Fibroblast of mammary gland (primary cell): ENCODE measurements around the gene ARHGEF6.
A peak's percentile ranks its signal among the peaks of the same experiment; 100 is the strongest.

Experiments
- DNase-seq: peaks from one replicate; pipeline ENCODE4 v3.0.0-alpha.2; 2010; ENCODE audit warnings: low read depth
- H3K4me3 ChIP-seq: 2 replicates; pipeline ENCODE4 v1.5.1; 2011; ENCODE audit warnings: low read depth, mild to moderate bottlenecking, low read length, moderate library complexity; ENCODE audit not compliant: control insufficient read depth
- CTCF ChIP-seq: conservative IDR thresholded peaks from 2 replicates; pipeline ENCODE4 v1.5.1; 2011; ENCODE audit warnings: low read depth, low read length, inconsistent platforms; ENCODE audit not compliant: control insufficient read depth, insufficient read depth

Gene ARHGEF6

GRCh38 chrX:136662104-136662503 lies 118.6 kb downstream of the ARHGEF6 start:
- no peak overlapping the region for H3K4me3 ChIP-seq
- DNase-seq, result no peak
- TF ChIP-seq CTCF, result no peak

- DNase-seq, result no peak
- TF ChIP-seq CTCF, result no peak
- H3K4me3 ChIP-seq, result no peak overlapping the region
These were observed 119.8 kb downstream of the ARHGEF6 start for GRCh38 chrX:136660896-136661295.

- TF ChIP-seq CTCF, result no peak
- DNase-seq, result no peak
- H3K4me3 ChIP-seq, result no peak overlapping the region
These were observed 121.6 kb downstream of the ARHGEF6 start for GRCh38 chrX:136659174-136659573.

- no peak for TF ChIP-seq CTCF
- no peak overlapping the region for H3K4me3 ChIP-seq
- no peak for DNase-seq
These were observed 122.6 kb downstream of the ARHGEF6 start for GRCh38 chrX:136658151-136658550.

DNA sequence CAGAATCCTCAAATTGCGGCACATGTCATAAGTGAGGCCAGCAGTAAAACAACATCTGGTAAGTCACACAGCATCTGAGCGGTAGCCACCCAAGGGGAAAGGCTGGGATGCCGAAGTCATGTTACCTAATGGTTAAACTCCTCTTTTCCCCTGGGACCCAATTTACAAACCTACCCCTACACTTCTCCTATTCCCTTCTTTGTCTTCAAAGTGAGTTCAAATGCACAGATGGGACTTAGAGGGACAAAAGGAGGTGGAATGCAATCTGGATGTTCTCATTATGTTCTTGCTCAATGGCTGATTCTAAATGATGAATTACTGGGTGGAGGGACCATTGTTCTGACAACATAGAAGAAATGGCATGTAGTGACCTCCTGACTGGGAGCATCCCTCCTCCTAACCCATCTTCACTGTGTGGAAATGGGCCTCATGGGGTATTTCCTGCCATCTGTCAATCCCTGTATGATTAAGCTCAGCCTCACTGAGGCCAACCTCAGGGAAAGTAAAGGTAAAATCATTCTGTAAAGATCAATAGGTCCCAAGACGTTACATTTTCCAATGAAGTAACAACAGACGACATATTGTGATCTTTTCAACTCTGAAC lies 124.3 kb downstream of the ARHGEF6 start:
- no peak for DNase-seq
- H3K4me3 ChIP-seq, result no peak overlapping the region
- no peak for TF ChIP-seq CTCF

DNA sequence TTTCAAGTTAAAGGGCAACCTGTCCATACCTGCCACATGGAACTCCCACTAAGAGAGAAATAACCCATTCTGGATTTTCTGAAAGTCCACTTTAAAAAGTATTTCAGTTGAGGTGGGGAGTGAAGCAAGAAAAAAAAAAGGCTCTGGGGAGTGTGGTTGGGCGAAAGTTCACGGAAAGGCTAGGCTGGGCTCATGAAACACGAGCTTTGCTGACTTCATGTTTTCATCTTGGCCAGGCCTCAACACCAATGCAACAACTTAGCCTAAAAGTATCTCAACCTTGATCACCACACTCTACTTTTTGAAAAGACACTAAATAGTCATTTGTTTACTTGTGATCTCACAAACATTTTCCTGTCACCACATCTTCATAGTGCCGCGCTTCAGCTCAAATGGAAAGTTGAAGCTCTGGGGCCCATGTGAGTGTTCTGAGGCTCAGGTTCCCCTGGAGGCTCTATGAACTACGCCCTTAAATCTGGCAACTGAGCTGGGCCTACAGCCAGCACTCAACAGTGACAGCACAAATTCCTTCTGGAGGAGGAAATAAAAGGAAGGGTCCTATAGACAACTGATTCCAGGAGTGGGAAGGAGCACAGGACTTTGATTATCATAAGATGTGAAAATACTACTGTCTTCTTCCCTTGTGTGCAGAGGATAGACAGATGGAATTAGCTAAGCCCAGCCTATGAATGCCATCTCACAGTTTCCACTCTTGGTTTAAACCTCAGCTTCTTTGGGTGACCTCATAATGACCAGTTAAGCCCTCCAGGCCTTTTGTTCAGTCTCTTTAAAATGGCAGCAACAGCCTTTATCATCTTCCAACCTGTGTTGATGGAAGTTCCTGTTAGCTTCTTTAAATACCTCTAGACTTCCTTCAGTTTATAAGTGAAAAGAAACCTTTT lies 127.7 kb downstream of the ARHGEF6 start:
- H3K4me3 ChIP-seq, result no peak overlapping the region
- TF ChIP-seq CTCF, result no peak
- peak; percentile 40 for DNase-seq
